HCT116 (cell line): ENCODE measurements around the gene CHST11.

Experiments
- POLR2A ChIP-seq: IDR thresholded peaks from 2 replicates; pipeline ENCODE4 v1.7.0; 2011; ENCODE audit warnings: borderline replicate concordance; ENCODE audit not compliant: insufficient read depth, insufficient read length; ENCODE audit errors: extremely low read depth
- POLR2AphosphoS5 ChIP-seq: IDR thresholded peaks from 2 replicates; pipeline ENCODE4 v1.6.1; 2011; ENCODE audit warnings: mild to moderate bottlenecking, low read depth, low read length, moderate library complexity
- SIN3A ChIP-seq: IDR thresholded peaks from 2 replicates; pipeline ENCODE4 v1.6.1; 2012; ENCODE audit warnings: low read depth
- TF ChIP-seq, protein P1 (sequence below), 3 experiments: fragments of 200-600 bp in 1 of 3; sonication (generic) in 1 of 3; IDR thresholded peaks in 2 of 3; conservative IDR thresholded peaks in 1 of 3; 2 replicates each; pipeline ENCODE4 v1.5.1; 2012 to 2017; ENCODE audit warnings: low read depth in 2 of 3, low read length in 2 of 3, antibody characterized with exemption in 1 of 3, borderline replicate concordance in 1 of 3, control low read depth in 1 of 3, mild to moderate bottlenecking in 1 of 3, mixed read lengths in 1 of 3, mixed run types in 1 of 3, moderate library complexity in 1 of 3; ENCODE audit not compliant: insufficient read depth in 1 of 3
- TF ChIP-seq, protein P2 (sequence below): IDR thresholded peaks from 2 replicates; pipeline ENCODE4 v1.6.1; 2012; ENCODE audit warnings: low read depth

DNA sequence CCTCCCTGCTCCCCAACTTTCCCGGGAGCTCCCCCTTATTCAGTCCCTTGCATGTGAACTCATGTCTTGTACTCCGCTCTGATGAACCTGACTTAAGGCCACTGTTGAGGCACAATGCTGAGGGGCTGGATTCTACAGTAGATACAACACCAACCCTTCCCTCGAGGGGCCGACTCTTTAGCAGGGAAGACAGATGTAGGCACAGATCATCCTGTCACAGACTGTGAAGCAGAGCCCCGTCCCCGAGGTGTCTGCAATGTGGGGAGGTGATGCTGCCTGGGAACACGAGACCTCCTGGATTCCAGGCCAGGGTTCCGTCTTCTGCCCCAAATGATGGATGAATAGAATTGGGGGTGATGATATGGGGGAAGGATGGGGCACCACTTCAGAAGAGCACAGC, 175.1 kb downstream of the CHST11 start:
- TF ChIP-seq POLR2A (no peak), POLR2AphosphoS5 (no peak), SIN3A (no peak)
- TF ChIP-seq, protein P1, sequence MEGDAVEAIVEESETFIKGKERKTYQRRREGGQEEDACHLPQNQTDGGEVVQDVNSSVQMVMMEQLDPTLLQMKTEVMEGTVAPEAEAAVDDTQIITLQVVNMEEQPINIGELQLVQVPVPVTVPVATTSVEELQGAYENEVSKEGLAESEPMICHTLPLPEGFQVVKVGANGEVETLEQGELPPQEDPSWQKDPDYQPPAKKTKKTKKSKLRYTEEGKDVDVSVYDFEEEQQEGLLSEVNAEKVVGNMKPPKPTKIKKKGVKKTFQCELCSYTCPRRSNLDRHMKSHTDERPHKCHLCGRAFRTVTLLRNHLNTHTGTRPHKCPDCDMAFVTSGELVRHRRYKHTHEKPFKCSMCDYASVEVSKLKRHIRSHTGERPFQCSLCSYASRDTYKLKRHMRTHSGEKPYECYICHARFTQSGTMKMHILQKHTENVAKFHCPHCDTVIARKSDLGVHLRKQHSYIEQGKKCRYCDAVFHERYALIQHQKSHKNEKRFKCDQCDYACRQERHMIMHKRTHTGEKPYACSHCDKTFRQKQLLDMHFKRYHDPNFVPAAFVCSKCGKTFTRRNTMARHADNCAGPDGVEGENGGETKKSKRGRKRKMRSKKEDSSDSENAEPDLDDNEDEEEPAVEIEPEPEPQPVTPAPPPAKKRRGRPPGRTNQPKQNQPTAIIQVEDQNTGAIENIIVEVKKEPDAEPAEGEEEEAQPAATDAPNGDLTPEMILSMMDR (IDR thresholded peaks at IDR 0.05 in 2 of 3, conservative IDR thresholded peaks at IDR 0.05 in 1 of 3; ENCODE audit: borderline replicate concordance in 1 of 3, insufficient read depth in 1 of 3, low read depth in 2 of 3, low read length in 2 of 3), result no peak
- TF ChIP-seq, protein P2, sequence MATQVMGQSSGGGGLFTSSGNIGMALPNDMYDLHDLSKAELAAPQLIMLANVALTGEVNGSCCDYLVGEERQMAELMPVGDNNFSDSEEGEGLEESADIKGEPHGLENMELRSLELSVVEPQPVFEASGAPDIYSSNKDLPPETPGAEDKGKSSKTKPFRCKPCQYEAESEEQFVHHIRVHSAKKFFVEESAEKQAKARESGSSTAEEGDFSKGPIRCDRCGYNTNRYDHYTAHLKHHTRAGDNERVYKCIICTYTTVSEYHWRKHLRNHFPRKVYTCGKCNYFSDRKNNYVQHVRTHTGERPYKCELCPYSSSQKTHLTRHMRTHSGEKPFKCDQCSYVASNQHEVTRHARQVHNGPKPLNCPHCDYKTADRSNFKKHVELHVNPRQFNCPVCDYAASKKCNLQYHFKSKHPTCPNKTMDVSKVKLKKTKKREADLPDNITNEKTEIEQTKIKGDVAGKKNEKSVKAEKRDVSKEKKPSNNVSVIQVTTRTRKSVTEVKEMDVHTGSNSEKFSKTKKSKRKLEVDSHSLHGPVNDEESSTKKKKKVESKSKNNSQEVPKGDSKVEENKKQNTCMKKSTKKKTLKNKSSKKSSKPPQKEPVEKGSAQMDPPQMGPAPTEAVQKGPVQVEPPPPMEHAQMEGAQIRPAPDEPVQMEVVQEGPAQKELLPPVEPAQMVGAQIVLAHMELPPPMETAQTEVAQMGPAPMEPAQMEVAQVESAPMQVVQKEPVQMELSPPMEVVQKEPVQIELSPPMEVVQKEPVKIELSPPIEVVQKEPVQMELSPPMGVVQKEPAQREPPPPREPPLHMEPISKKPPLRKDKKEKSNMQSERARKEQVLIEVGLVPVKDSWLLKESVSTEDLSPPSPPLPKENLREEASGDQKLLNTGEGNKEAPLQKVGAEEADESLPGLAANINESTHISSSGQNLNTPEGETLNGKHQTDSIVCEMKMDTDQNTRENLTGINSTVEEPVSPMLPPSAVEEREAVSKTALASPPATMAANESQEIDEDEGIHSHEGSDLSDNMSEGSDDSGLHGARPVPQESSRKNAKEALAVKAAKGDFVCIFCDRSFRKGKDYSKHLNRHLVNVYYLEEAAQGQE, result no peak
